ENCODE results near the gene HMGCS2. TPM values are rescaled to one million over a fixed set of nuclear protein-coding genes. Genes with fewer than 3 reads are reported as not detected.

Gene HMGCS2
- total RNA-seq, 1 experiment from 2014 or later = 10.2 TPM

DNA sequence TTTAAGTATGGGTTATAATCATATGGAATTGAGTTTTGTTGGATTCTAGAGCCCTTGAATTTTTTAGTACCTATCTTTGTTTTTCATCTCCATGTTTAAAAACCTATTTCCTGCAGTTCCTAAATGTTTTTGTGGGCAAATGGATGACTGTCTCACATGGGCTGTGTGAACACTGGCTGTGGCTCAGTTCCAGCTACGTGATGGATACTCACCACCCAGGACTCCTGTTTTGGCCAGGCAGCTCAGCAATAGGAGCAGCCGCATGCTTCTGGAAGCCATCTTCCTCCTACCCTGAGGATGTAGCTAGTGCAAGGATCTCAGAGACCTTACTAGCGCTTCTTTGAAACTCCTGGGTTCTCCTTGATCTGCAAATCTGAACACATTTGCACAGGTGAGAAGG, 39.8 kb upstream of the HMGCS2 start:
- ChIA-PET CTCF (interaction anchor here (0.9 to 1.3 kb wide), 4 partner anchors 19 to 77 kb away, joined by 3 to 4 read pairs (median 4); no protein-coding TSS in a partner anchor), POLR2A (no interaction called here)
- H3K4me1 Mint-ChIP-seq (ENCODE audit: low read depth, unreplicated experiment) = peaks cover 8% of the 10 kb centered on the region
- intact Hi-C loops (cut with micrococcal nuclease; ENCODE audit: unreplicated experiment) = loop anchor here (10.0 kb wide), 1 partner anchor 156 kb away; no protein-coding TSS in a partner anchor
- Histone ChIP-seq H3K27me3 (replicated peaks; ENCODE audit: control insufficient read depth, insufficient read depth, low read length) (no peaks in the 10 kb centered on the region), H3K4me3 (ENCODE audit: low read depth, low read length) (no peak overlapping the region), H3K36me3 (ENCODE audit: control insufficient read depth, insufficient read depth, low read length) (no peaks in the 10 kb centered on the region; the same call in 1 of the 2 replicates), H3K9me3 (no peaks in the 10 kb centered on the region), H3K4me1 (no peaks in the 10 kb centered on the region)
- no peak overlapping the region for H3K4me3 Mint-ChIP-seq (ENCODE audit: unreplicated experiment)
- DNase-seq = no peak
- no peak for TF ChIP-seq CTCF (IDR thresholded peaks at IDR 0.05; ENCODE audit: insufficient read depth in 1 of 2, low read depth in 1 of 2, low read length in 1 of 2, severe bottlenecking in 1 of 2, unreplicated experiment in 1 of 2)
- no peaks in the 10 kb centered on the region for H3K9me3 Mint-ChIP-seq (ENCODE audit: unreplicated experiment)
- no peaks in the 10 kb centered on the region for H3K27me3 Mint-ChIP-seq (ENCODE audit: insufficient read depth, unreplicated experiment)
- no peaks in the 10 kb centered on the region for H3K36me3 Mint-ChIP-seq (ENCODE audit: insufficient read depth, unreplicated experiment)
- H3K27ac Mint-ChIP-seq (ENCODE audit: unreplicated experiment) = no peak overlapping the region
- no TSS peak for BruUV-seq (replicated peaks)

DNA sequence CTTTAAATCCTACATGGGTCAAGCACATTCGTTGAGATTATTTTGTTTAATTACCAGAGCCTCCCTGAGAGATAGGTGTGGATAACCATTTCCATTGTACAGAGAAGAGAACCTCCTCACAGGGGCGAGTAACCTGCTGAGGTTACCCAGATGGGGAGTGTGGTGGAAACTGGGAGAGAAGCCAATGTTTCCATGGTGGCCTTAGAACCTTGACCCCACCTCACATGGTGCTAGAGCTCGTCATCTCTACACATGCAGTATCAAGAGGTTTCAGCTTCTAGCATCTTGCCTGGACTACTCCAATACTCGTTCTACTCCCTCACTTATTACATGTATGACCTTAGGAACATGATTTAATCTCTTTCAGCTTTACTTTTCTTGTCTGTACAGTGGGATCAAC, 37.8 kb upstream of the HMGCS2 start:
- Mint-ChIP-seq H3K27me3 (ENCODE audit: insufficient read depth, unreplicated experiment) (no peaks in the 10 kb centered on the region), H3K9me3 (ENCODE audit: unreplicated experiment) (no peaks in the 10 kb centered on the region), H3K36me3 (ENCODE audit: insufficient read depth, unreplicated experiment) (no peaks in the 10 kb centered on the region), H3K4me3 (ENCODE audit: unreplicated experiment) (no peak overlapping the region), H3K27ac (ENCODE audit: unreplicated experiment) (no peak overlapping the region), H3K4me1 (ENCODE audit: low read depth, unreplicated experiment) (peaks cover 8% of the 10 kb centered on the region)
- POLR2A ChIA-PET = no interaction called here
- Histone ChIP-seq H3K4me1 (no peaks in the 10 kb centered on the region), H3K4me3 (ENCODE audit: low read depth, low read length) (no peak overlapping the region), H3K36me3 (ENCODE audit: control insufficient read depth, insufficient read depth, low read length) (no peaks in the 10 kb centered on the region; the same call in 1 of the 2 replicates), H3K27me3 (replicated peaks; ENCODE audit: control insufficient read depth, insufficient read depth, low read length) (no peaks in the 10 kb centered on the region), H3K9me3 (no peaks in the 10 kb centered on the region)
- DNase-seq = no peak
- no TSS peak for BruUV-seq (replicated peaks)
- no peak for TF ChIP-seq CTCF (IDR thresholded peaks at IDR 0.05; ENCODE audit: insufficient read depth in 1 of 2, low read depth in 1 of 2, low read length in 1 of 2, severe bottlenecking in 1 of 2, unreplicated experiment in 1 of 2)
- intact Hi-C loops (cut with micrococcal nuclease; ENCODE audit: unreplicated experiment) = loop anchor here (10.0 kb wide), 1 partner anchor 158 kb away; no protein-coding TSS in a partner anchor
- CTCF ChIA-PET = interaction anchor here (0.6 kb wide), 1 partner anchor 142 kb away, joined by 3 read pairs; no protein-coding TSS in a partner anchor

GRCh38 chr1:119805746-119806145, 37.0 kb upstream of the HMGCS2 start:
- Mint-ChIP-seq H3K27ac (ENCODE audit: unreplicated experiment) (no peak overlapping the region), H3K4me1 (ENCODE audit: low read depth, unreplicated experiment) (peaks cover 6% of the 10 kb centered on the region)

More at GRCh38 chr1:119805746-119806145, 37.0 kb upstream of the HMGCS2 start:
- H3K27me3 Mint-ChIP-seq (ENCODE audit: insufficient read depth, unreplicated experiment) = no peaks in the 10 kb centered on the region
- no peaks in the 10 kb centered on the region for H3K9me3 ChIP-seq
- ChIA-PET CTCF (no interaction called here), POLR2A (no interaction called here)
- H3K36me3 ChIP-seq (ENCODE audit: control insufficient read depth, insufficient read depth, low read length) = no peaks in the 10 kb centered on the region; the same call in 1 of the 2 replicates
- no peaks in the 10 kb centered on the region for H3K27me3 ChIP-seq (replicated peaks; ENCODE audit: control insufficient read depth, insufficient read depth, low read length)
- H3K36me3 Mint-ChIP-seq (ENCODE audit: insufficient read depth, unreplicated experiment) = no peaks in the 10 kb centered on the region
- BruUV-seq (replicated peaks) = no TSS peak
- H3K4me1 ChIP-seq = no peaks in the 10 kb centered on the region
- no peak overlapping the region for H3K4me3 Mint-ChIP-seq (ENCODE audit: unreplicated experiment)
- H3K4me3 ChIP-seq (ENCODE audit: low read depth, low read length) = no peak overlapping the region
- no peaks in the 10 kb centered on the region for H3K9me3 Mint-ChIP-seq (ENCODE audit: unreplicated experiment)
- intact Hi-C loops (cut with micrococcal nuclease; ENCODE audit: unreplicated experiment) = loop anchor here (10.0 kb wide), 1 partner anchor 159 kb away; no protein-coding TSS in a partner anchor
- no peak for DNase-seq
- no peak for TF ChIP-seq CTCF (IDR thresholded peaks at IDR 0.05; ENCODE audit: insufficient read depth in 1 of 2, low read depth in 1 of 2, low read length in 1 of 2, severe bottlenecking in 1 of 2, unreplicated experiment in 1 of 2)

All from Caco-2 (cell line).